H1 (cell line): ENCODE measurements around the gene EPS8. TPM values are rescaled to one million over a fixed set of nuclear protein-coding genes. Genes with fewer than 3 reads are reported as not detected.

Source experiments
- CTCF ChIA-PET: fragments of 300-600 bp; sonication (Branson Sonifier 250); formaldehyde crosslinking; loops from one replicate; lab custom pipeline; 2021; ENCODE audit not compliant: partially characterized antibody; lab: Charles Lee
- POLR2A ChIA-PET: fragments of 300-600 bp; sonication (Branson Sonifier 250); formaldehyde crosslinking; loops from one replicate; lab custom pipeline; 2021; ENCODE audit warnings: inconsistent platforms; ENCODE audit not compliant: partially characterized antibody; lab: Charles Lee
- DNase-seq, 2 experiments: peaks; one replicate each; pipeline versions ENCODE4 v3.0.0 to v3.0.0-alpha.2; 2010 to 2022; ENCODE audit warnings: low spot score in 2 of 2, low read depth in 1 of 2, mixed read lengths in 1 of 2
- FAIRE-seq: peaks from 2 replicates; lab custom pipeline; 2011; peaks lifted over from hg19 to GRCh38; lab: Jason Lieb, UNC
- H2AFZ ChIP-seq: 2 replicates; pipeline ENCODE4 v1.8.1; 2012; ENCODE audit warnings: low read length, inconsistent platforms
- H2AK5ac ChIP-seq: 2 replicates; pipeline ENCODE4 v1.6.1; 2013; ENCODE audit warnings: low read depth, low read length
- H2BK120ac ChIP-seq: replicated peaks from 2 replicates; pipeline ENCODE3; 2013; ENCODE audit warnings: low read depth, low read length, inconsistent platforms
- H2BK12ac ChIP-seq: 2 replicates; pipeline ENCODE4 v1.6.1; 2013; ENCODE audit warnings: low read depth, low read length
- H2BK15ac ChIP-seq: 2 replicates; pipeline ENCODE4 v1.6.1; 2013; ENCODE audit warnings: low read length
- H2BK20ac ChIP-seq: 2 replicates; pipeline ENCODE4 v1.6.1; 2013; ENCODE audit warnings: low read length
- H2BK5ac ChIP-seq: 2 replicates; pipeline ENCODE4 v1.6.1; 2013; ENCODE audit warnings: low read depth, low read length
- H3K14ac ChIP-seq: 2 replicates; pipeline ENCODE4 v1.6.1; 2013; ENCODE audit warnings: inconsistent platforms; ENCODE audit not compliant: insufficient read length
- H3K18ac ChIP-seq: 2 replicates; pipeline ENCODE4 v1.6.1; 2013; ENCODE audit warnings: low read length; ENCODE audit errors: extremely low read depth
- H3K23ac ChIP-seq: 2 replicates; pipeline ENCODE4 v1.6.1; 2013; ENCODE audit warnings: inconsistent platforms; ENCODE audit not compliant: insufficient read length
- H3K23me2 ChIP-seq: 2 replicates; pipeline ENCODE4 v1.6.1; 2013; ENCODE audit warnings: low read depth, low read length
- H3K27ac ChIP-seq: 2 replicates; pipeline ENCODE4 v1.6.1; 2011; ENCODE audit warnings: low read depth, low read length, inconsistent platforms
- H3K27me3 ChIP-seq, 4 experiments: replicated peaks in 1 of 4; 1 replicate in 1 of 4; 2 replicates in 3 of 4; pipeline versions ENCODE4 v1.6.1 to v1.8.1; 2011 to 2013; ENCODE audit warnings: low read length in 3 of 4, mild to moderate bottlenecking in 3 of 4, inconsistent platforms in 2 of 4, mixed read lengths in 2 of 4, moderate library complexity in 1 of 4; ENCODE audit not compliant: control insufficient read depth in 3 of 4, insufficient read depth in 3 of 4; ENCODE audit errors: extremely low read depth in 1 of 4
- H3K36me3 ChIP-seq, 4 experiments: 2 replicates each; pipeline versions ENCODE4 v1.6.1 to v1.8.1; 2011 to 2013; ENCODE audit warnings: mild to moderate bottlenecking in 4 of 4, low read length in 3 of 4, moderate library complexity in 2 of 4, control low read depth in 1 of 4, inconsistent platforms in 1 of 4; ENCODE audit not compliant: insufficient read depth in 4 of 4, control insufficient read depth in 2 of 4
- H3K4ac ChIP-seq: replicated peaks from 2 replicates; pipeline ENCODE3; 2013; ENCODE audit warnings: low read length, low read depth, mixed read lengths, inconsistent platforms; ENCODE audit not compliant: insufficient read length
- H3K4me1 ChIP-seq, 4 experiments: replicated peaks in 1 of 4; 1 replicate in 1 of 4; 2 replicates in 3 of 4; pipeline versions ENCODE4 v1.6.1 to v1.8.1; 2011 to 2013; ENCODE audit warnings: low read length in 3 of 4, inconsistent platforms in 2 of 4, mixed read lengths in 1 of 4; ENCODE audit not compliant: insufficient read depth in 4 of 4, control insufficient read depth in 3 of 4
- H3K4me2 ChIP-seq, 2 experiments: 2 replicates each; pipeline versions ENCODE4 v1.6.1 to v1.8.1; 2011 to 2013; ENCODE audit warnings: low read depth in 2 of 2, low read length in 2 of 2, control low read depth in 1 of 2, inconsistent platforms in 1 of 2, mild to moderate bottlenecking in 1 of 2; ENCODE audit not compliant: insufficient read depth in 1 of 2
- H3K4me3 ChIP-seq, 4 experiments: fragments of 200-600, 300-600 bp in 1 of 4; sonication (generic), shearing (Covaris generic), sonication (Bioruptor Twin) in 1 of 4; 2 replicates each; pipeline versions ENCODE4 v1.5.1 to v1.8.1; 2011 to 2016; ENCODE audit warnings: low read length in 4 of 4, low read depth in 3 of 4, control low read depth in 2 of 4, inconsistent platforms in 2 of 4, mild to moderate bottlenecking in 2 of 4, mixed read lengths in 1 of 4, moderate library complexity in 1 of 4; ENCODE audit not compliant: insufficient read depth in 2 of 4; ENCODE audit errors: extremely low read depth in 1 of 4
- H3K56ac ChIP-seq: replicated peaks from 2 replicates; pipeline ENCODE3; 2013; ENCODE audit warnings: low read depth, mild to moderate bottlenecking, mixed read lengths, low read length, inconsistent platforms; ENCODE audit not compliant: insufficient read length
- H3K79me1 ChIP-seq: 2 replicates; pipeline ENCODE4 v1.6.1; 2013; ENCODE audit warnings: low read depth, low read length, control low read depth
- H3K79me2 ChIP-seq, 2 experiments: 2 replicates each; pipeline versions ENCODE4 v1.6.1 to v1.8.1; 2012 to 2013; ENCODE audit warnings: low read length in 2 of 2, mild to moderate bottlenecking in 2 of 2, inconsistent platforms in 1 of 2; ENCODE audit not compliant: insufficient read depth in 2 of 2, control insufficient read depth in 1 of 2
- H3K9ac ChIP-seq, 4 experiments: replicated peaks in 1 of 4; 1 replicate in 1 of 4; 2 replicates in 3 of 4; pipeline versions ENCODE4 v1.6.1 to v1.8.1; 2011 to 2013; ENCODE audit warnings: low read depth in 3 of 4, low read length in 3 of 4, control low read depth in 2 of 4, mild to moderate bottlenecking in 2 of 4, moderate library complexity in 2 of 4, inconsistent platforms in 1 of 4; ENCODE audit errors: extremely low read depth in 1 of 4
- H3K9me3 ChIP-seq, 2 experiments: 2 replicates each; pipeline versions ENCODE4 v1.6.1 to v1.8.1; 2012 to 2013; ENCODE audit warnings: mild to moderate bottlenecking in 2 of 2, moderate library complexity in 2 of 2, control low read depth in 1 of 2, inconsistent platforms in 1 of 2, low read depth in 1 of 2, low read length in 1 of 2, mixed read lengths in 1 of 2; ENCODE audit not compliant: insufficient read depth in 2 of 2
- H4K20me1 ChIP-seq, 2 experiments: replicated peaks in 1 of 2; 2 replicates each; pipeline versions ENCODE3 to v1.8.1; 2011 to 2013; ENCODE audit warnings: inconsistent platforms in 2 of 2, low read length in 2 of 2, mild to moderate bottlenecking in 1 of 2; ENCODE audit not compliant: insufficient read depth in 2 of 2, control insufficient read depth in 1 of 2
- H4K5ac ChIP-seq: 2 replicates; pipeline ENCODE4 v1.6.1; 2013; ENCODE audit warnings: low read length, low read depth, mixed read lengths, inconsistent platforms; ENCODE audit not compliant: insufficient read length
- H4K8ac ChIP-seq: 2 replicates; pipeline ENCODE4 v1.8.0; 2013; ENCODE audit warnings: mild to moderate bottlenecking, moderate library complexity, low read length, inconsistent platforms; ENCODE audit not compliant: insufficient read depth; ENCODE audit errors: extremely low read depth
- H4K91ac ChIP-seq: replicated peaks from 2 replicates; pipeline ENCODE3; 2013; ENCODE audit warnings: low read length, mixed read lengths, inconsistent platforms; ENCODE audit not compliant: insufficient read length
- ASH2L ChIP-seq: fragments of 200-600, 300-600 bp; sonication (generic); IDR thresholded peaks from one replicate; pipeline ENCODE4 v1.7.1; 2017; ENCODE audit warnings: low read length
- CHD2 ChIP-seq: IDR thresholded peaks from 2 replicates; pipeline ENCODE4 v1.6.1; 2012; ENCODE audit warnings: low read length, improper control_type of control experiment
- EGR1 ChIP-seq: IDR thresholded peaks from 2 replicates; pipeline ENCODE4 v1.6.1; 2011; ENCODE audit warnings: low read depth, low read length, borderline replicate concordance
- EP300 ChIP-seq, 2 experiments: IDR thresholded peaks; 1 replicate in 1 of 2; 2 replicates in 1 of 2; pipeline ENCODE4 v1.6.1; 2011 to 2012; ENCODE audit warnings: low read depth in 2 of 2, low read length in 2 of 2, mild to moderate bottlenecking in 2 of 2, borderline replicate concordance in 1 of 2, inconsistent platforms in 1 of 2, moderate library complexity in 1 of 2
- GABPA ChIP-seq: IDR thresholded peaks from 2 replicates; pipeline ENCODE4 v1.6.1; 2011; ENCODE audit warnings: mild to moderate bottlenecking, low read length, moderate library complexity, borderline replicate concordance; ENCODE audit not compliant: insufficient read depth
- KDM1A ChIP-seq: fragments of 200-600, 300-600 bp; sonication (generic); IDR thresholded peaks from 2 replicates; pipeline ENCODE4 v1.7.1; 2016; ENCODE audit warnings: mild to moderate bottlenecking, low read length, borderline replicate concordance
- KDM5A ChIP-seq: fragments of 200-600 bp; IDR thresholded peaks from 2 replicates; pipeline ENCODE4 v1.7.1; 2012; ENCODE audit warnings: mild to moderate bottlenecking, low read length, inconsistent platforms, mixed read lengths
- MAFK ChIP-seq: IDR thresholded peaks from 2 replicates; pipeline ENCODE4 v1.6.1; 2012; ENCODE audit warnings: low read depth, mild to moderate bottlenecking, improper control_type of control experiment, low read length
- NANOG ChIP-seq: IDR thresholded peaks from 2 replicates; pipeline ENCODE4 v1.6.1; 2011; ENCODE audit warnings: low read length, low read depth, mild to moderate bottlenecking, inconsistent platforms; ENCODE audit not compliant: insufficient read depth, poor library complexity, severe bottlenecking
- SIN3A ChIP-seq, 2 experiments: IDR thresholded peaks in 1 of 2; conservative IDR thresholded peaks in 1 of 2; 2 replicates each; pipeline ENCODE4 v1.6.1; 2011 to 2012; ENCODE audit warnings: low read length in 2 of 2, improper control_type of control experiment in 1 of 2, low read depth in 1 of 2, mild to moderate bottlenecking in 1 of 2
- SIRT6 ChIP-seq: IDR thresholded peaks from one replicate; pipeline ENCODE4 v1.7.1; 2012; ENCODE audit warnings: low read length, inconsistent platforms
- SIX5 ChIP-seq: IDR thresholded peaks from 2 replicates; pipeline ENCODE4 v1.6.1; 2011; ENCODE audit warnings: mild to moderate bottlenecking, low read depth, low read length
- SP2 ChIP-seq: IDR thresholded peaks from 2 replicates; pipeline ENCODE4 v1.6.1; 2012; ENCODE audit warnings: mild to moderate bottlenecking, low read length, inconsistent platforms
- TAF7 ChIP-seq: optimal IDR thresholded peaks from 2 replicates; pipeline ENCODE3; 2011; ENCODE audit warnings: low read depth, mild to moderate bottlenecking, inconsistent platforms, low read length, moderate library complexity, borderline replicate concordance
- TBP ChIP-seq: IDR thresholded peaks from 2 replicates; pipeline ENCODE4 v1.6.1; 2011; ENCODE audit warnings: low read depth, low read length, improper control_type of control experiment
- WGBS, 2 experiments: shearing (Covaris generic) in 1 of 2; methylation state at CpG; one replicate each; pipeline versions ENCODE4 v1.1.6 to v1.1.7; 2013 to 2015; ENCODE audit warnings: low lambda C conversion rate in 2 of 2, mixed read lengths in 2 of 2, inconsistent platforms in 1 of 2, low coverage in 1 of 2, missing lambda C conversion rate in 1 of 2; ENCODE audit not compliant: insufficient replicate concordance in 2 of 2, insufficient coverage in 1 of 2, insufficient read length in 1 of 2; ENCODE audit errors: extremely low coverage in 1 of 2, missing lambda C conversion rate in 1 of 2; 5-methylcytosine and 5-hydroxymethylcytosine counted together
- polyA plus RNA-seq, 7 experiments: library from polyadenylated mRNA; depleted of rRNA in 3 of 7; stranded (reverse) in 5 of 7; unstranded in 2 of 7; fragments of >200 nt in 5 of 7; fragments of 200-250 nt in 2 of 7; gene quantifications; 1 replicate in 5 of 7; 2 replicates in 1 of 7; 4 replicates in 1 of 7; pipeline versions ENCODE4 v1.2.1 to v1.2.3, GENCODE V29; 2011 to 2013; ENCODE audit warnings: missing spikeins in 2 of 7, mixed read lengths in 2 of 7
- total RNA-seq: library from RNA; stranded (reverse); fragmentation: NEBNext Ultra II Directional; extraction: Animal tissue kit (Norgen Biotek cat#: 25700); gene quantifications from 2 replicates; pipeline ENCODE4 v1.2.1, GENCODE V29; 2021

The EPS8 gene
- total and polyA plus RNA-seq, 2 of the 8 experiments (the other 6 are each of a cell fraction or from before 2014, with no cell fraction given) = 3.0 to 4.6 TPM

DNA sequence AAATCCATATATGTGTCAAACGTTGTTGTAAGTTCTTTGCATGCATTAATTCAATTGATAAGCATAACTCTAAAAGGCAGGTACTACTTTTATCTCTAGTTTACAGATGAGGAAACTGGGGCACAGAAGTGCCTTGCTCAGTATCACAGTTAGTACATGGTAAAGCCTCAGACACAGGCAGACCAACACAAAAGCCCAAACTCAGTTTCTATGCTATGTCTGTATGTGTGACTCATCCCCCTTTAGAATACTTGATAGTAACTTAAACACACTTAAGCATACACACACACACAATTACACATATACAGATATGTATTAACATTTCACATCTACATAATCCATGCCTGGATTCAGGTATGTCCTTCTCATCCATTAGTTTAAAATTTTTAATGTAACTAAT, 88.0 kb downstream of the EPS8 start:
- no peak overlapping the region for H2BK5ac ChIP-seq
- H3K9ac ChIP-seq = no peak overlapping the region
- no peak overlapping the region for H3K56ac ChIP-seq
- no peaks in the 10 kb centered on the region for H3K36me3 ChIP-seq
- no peak overlapping the region for H2AFZ ChIP-seq
- no peaks in the 10 kb centered on the region for H3K27me3 ChIP-seq
- H3K27ac ChIP-seq = no peak overlapping the region
- no peak overlapping the region for H3K18ac ChIP-seq
- no peaks in the 10 kb centered on the region for H3K9me3 ChIP-seq
- DNase-seq = no peak
- no peak overlapping the region for H2BK120ac ChIP-seq
- H3K79me1 ChIP-seq = no peaks in the 10 kb centered on the region
- no peak overlapping the region for H2BK15ac ChIP-seq
- no peak overlapping the region for H2BK12ac ChIP-seq
- peaks cover 0 to 3% (median 0%) of the 10 kb centered on the region in 4 experiments; a peak in 2 of 7 replicates for H3K4me1 ChIP-seq
- no peak overlapping the region for H3K14ac ChIP-seq
- no peak overlapping the region for H3K4me2 ChIP-seq
- no peaks in the 10 kb centered on the region for H3K23me2 ChIP-seq
- 81% methylated on average over 1 of the region's 1 CpG; no CpG with 5 or more reads in 1 of the 2 experiments for WGBS, 2 experiments
- no peak overlapping the region for H4K91ac ChIP-seq
- H3K4ac ChIP-seq = no peak overlapping the region
- ChIA-PET CTCF (no interaction called here), POLR2A (no interaction called here)
- no peak overlapping the region for H4K5ac ChIP-seq
- no peaks in the 10 kb centered on the region for H3K79me2 ChIP-seq
- no peak overlapping the region for H3K23ac ChIP-seq
- FAIRE-seq = no peak
- H4K20me1 ChIP-seq = no peaks in the 10 kb centered on the region
- no peak overlapping the region for H2BK20ac ChIP-seq
- no peak overlapping the region for H2AK5ac ChIP-seq
- no peak overlapping the region for H3K4me3 ChIP-seq
- no peak overlapping the region for H4K8ac ChIP-seq
- TF ChIP-seq EP300 (IDR thresholded peaks at IDR 0.05; ENCODE audit: borderline replicate concordance in 1 of 2, low read depth in 2 of 2, low read length in 2 of 2) (no peak), TBP (no peak), ASH2L (no peak), MAFK (no peak), KDM5A (no peak), SIN3A (conservative IDR thresholded peaks at IDR 0.05 in 1 of 2, IDR thresholded peaks at IDR 0.05 in 1 of 2; ENCODE audit: low read depth in 1 of 2, low read length in 2 of 2) (no peak), TAF7 (no peak), KDM1A (no peak), EGR1 (no peak), SIRT6 (no peak), GABPA (no peak), SP2 (no peak), SIX5 (no peak), CHD2 (no peak), NANOG (no peak)
